Mucosa of descending colon (tissue), 3 donors: ENCODE results near the gene RFWD3. TPM values are rescaled to one million over a fixed set of nuclear protein-coding genes. Genes with fewer than 3 reads are reported as not detected.

Experiments used
- ATAC-seq: fragments of 200-7000 bp; cut with Tn5 transposase; one replicate; pipeline ENCODE4 v1.9.1; 2020; ENCODE audit warnings: mild to moderate bottlenecking, moderate library complexity
- DNase-seq, 3 donors: peaks; one replicate each; pipeline ENCODE4 v3.0.0-alpha.2; 2020
- H3K36me3 ChIP-seq: fragments of 200-600 bp; one replicate; pipeline ENCODE4 v1.8.0; 2021; ENCODE audit warnings: low read depth, mild to moderate bottlenecking
- H3K4me1 ChIP-seq: fragments of 200-600 bp; one replicate; pipeline ENCODE4 v1.8.0; 2021; ENCODE audit warnings: low read depth, mild to moderate bottlenecking
- H3K4me3 ChIP-seq: fragments of 200-600 bp; one replicate; pipeline ENCODE4 v1.8.0; 2021; ENCODE audit warnings: mild to moderate bottlenecking
- H3K9me3 ChIP-seq: fragments of 200-600 bp; one replicate; pipeline ENCODE4 v1.8.0; 2021; ENCODE audit warnings: mild to moderate bottlenecking
- intact Hi-C, 2 donors: fragments of 100-400 bp; cut with DNase I in 1 of 2; cut with micrococcal nuclease in 1 of 2; formaldehyde crosslinking; loops; one replicate each; pipeline versions ENCODE4 v1.11.0 to v1.11.1; 2022; cut with DNase I, micrococcal nuclease
- total RNA-seq, 3 donors: library from RNA; stranded (reverse); fragmentation: NEBNext Ultra II Directional in 2 of 3; extraction: Animal tissue kit (Norgen Biotek cat#: 25700) in 2 of 3; gene quantifications; one replicate each; pipeline versions ENCODE4 v1.2.1 to v1.2.4, GENCODE V29; 2021 to 2023
- TF ChIP-seq, protein P1 (sequence below): fragments of 200-600 bp; IDR thresholded peaks from one replicate; pipeline ENCODE4 v1.8.0; 2022; ENCODE audit warnings: antibody characterized with exemption, mild to moderate bottlenecking
- donor health status: DM: no; HTN: no; CAD: no; lungs with moderate emphysema.
- donor health status: DM: no; HTN: no; CAD: no.
- donor health status: DM: no; HTN: yes; CAD: no.

The RFWD3 gene
- total RNA-seq, 3 donors from 2014 or later, result 19.0 to 27.9 (median 25.7) TPM

DNA sequence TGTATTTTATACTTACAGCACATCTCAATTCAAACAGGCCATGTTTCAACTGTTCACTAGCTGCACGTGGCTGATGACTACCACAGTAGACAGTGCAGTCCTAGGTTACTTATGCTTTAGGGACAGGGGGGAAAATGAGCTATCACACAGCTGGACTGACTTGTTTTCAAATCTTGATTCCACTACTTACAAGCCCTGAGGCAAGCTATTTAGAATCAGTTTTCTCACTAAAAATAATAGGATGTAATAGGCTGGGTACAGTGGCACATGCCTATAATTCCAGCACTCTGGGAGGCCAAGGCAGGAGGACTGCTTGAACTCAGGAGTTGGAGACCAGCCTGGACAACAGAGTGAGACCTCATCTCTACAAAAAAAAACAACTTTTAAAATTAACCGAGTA, 70.1 kb downstream of the RFWD3 start:
- Histone ChIP-seq H3K4me1 (peaks cover 6% of the 10 kb centered on the region), H3K36me3 (no peaks in the 10 kb centered on the region), H3K9me3 (no peaks in the 10 kb centered on the region), H3K4me3 (no peak overlapping the region)
- DNase-seq (no peak), ATAC-seq (no peak)
- TF ChIP-seq, protein P1, sequence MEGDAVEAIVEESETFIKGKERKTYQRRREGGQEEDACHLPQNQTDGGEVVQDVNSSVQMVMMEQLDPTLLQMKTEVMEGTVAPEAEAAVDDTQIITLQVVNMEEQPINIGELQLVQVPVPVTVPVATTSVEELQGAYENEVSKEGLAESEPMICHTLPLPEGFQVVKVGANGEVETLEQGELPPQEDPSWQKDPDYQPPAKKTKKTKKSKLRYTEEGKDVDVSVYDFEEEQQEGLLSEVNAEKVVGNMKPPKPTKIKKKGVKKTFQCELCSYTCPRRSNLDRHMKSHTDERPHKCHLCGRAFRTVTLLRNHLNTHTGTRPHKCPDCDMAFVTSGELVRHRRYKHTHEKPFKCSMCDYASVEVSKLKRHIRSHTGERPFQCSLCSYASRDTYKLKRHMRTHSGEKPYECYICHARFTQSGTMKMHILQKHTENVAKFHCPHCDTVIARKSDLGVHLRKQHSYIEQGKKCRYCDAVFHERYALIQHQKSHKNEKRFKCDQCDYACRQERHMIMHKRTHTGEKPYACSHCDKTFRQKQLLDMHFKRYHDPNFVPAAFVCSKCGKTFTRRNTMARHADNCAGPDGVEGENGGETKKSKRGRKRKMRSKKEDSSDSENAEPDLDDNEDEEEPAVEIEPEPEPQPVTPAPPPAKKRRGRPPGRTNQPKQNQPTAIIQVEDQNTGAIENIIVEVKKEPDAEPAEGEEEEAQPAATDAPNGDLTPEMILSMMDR, result no peak
- intact Hi-C loops, result no loop called here

DNA sequence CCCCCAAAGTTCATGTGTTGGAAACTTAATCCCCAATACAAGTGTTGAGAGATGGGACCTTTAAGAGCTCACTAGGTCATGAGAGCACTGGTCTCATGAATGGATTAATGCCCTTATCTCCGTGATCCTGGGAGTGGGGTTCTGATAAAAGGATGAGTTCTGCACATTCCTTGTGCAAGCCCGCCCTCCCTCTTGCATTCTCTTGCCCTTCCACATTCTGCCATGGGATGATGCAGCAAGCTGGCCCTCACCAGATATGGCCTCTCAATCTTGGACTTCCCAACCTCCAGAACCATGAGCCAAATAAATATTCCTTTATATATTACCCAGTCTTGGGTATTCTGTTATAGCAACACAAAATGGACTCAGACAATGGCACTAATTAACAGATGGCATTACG, 73.8 kb downstream of the RFWD3 start:
- DNase-seq, result no peak
- intact Hi-C loops, result no loop called here
- TF ChIP-seq, protein P1, result no peak

DNA sequence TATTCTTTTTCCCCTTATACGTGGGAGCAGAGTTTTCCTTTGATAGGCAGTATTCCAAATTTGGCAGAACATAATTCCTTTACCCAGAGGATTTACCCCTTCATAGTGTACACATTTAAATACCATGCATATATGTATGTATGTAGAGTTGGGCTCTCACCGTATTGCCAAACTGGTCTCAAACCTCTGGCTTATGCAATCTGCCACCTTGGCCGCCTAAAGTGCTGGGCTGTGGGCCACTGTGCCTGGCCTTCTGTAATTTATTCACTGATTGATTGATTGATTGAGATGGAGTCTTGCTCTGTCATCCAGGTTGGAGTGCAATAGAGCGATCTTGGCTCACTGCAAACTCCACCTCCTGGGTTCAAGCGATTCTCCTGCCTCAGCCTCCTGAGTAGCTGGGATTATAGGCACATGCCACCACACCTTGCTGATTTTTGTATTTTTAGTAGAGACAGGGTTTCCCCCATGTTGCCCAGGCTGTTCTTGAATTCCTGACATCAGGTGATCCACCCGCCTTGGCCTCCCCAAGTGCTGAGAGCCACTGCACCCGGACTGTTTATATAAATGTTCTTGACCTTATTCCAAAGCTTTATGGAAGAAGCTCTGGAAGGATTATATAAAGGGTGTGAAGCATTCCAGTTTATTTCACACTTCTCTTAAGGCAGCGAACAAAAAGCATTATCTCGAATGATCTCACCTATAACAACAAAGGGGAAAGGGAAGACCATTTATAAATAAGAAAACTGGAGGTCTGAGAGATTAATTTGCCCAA, 74.6 kb downstream of the RFWD3 start:
- Histone ChIP-seq H3K4me1 (no peaks in the 10 kb centered on the region), H3K36me3 (no peaks in the 10 kb centered on the region), H3K9me3 (no peaks in the 10 kb centered on the region), H3K4me3 (no peak overlapping the region)
- ATAC-seq (no peak), DNase-seq (no peak)
- intact Hi-C loops, result no loop called here
- TF ChIP-seq, protein P1, result no peak

More for the DNA sequence above, 73.8 kb downstream of the RFWD3 start:
- Histone ChIP-seq H3K4me3 (no peak overlapping the region), H3K4me1 (no peaks in the 10 kb centered on the region), H3K36me3 (no peaks in the 10 kb centered on the region), H3K9me3 (no peaks in the 10 kb centered on the region)
- no peak for ATAC-seq

DNA sequence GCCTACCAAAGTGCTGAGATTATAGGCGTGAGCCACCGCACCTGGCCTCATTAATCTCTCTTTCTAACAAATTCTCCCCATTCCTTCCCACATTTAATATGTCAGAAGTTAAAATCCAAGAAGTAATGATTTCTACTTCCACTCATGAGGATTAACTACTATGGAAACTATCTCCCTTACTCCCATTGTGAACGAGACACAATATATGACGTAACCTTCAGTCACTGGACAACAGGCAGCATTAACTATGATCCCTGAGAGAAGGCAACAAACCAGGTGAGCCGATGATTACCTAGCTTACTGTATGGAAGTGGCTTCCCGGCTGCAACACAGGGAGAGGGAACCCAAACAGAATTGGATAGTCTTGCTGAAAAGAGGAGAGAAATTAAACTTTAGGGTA, 79.7 kb downstream of the RFWD3 start:
- intact Hi-C loops, result no loop called here
- DNase-seq (no peak), ATAC-seq (no peak)
- Histone ChIP-seq H3K4me3 (no peak overlapping the region), H3K36me3 (no peaks in the 10 kb centered on the region), H3K4me1 (peaks cover 9% of the 10 kb centered on the region), H3K9me3 (no peaks in the 10 kb centered on the region)
- TF ChIP-seq, protein P1, result no peak

DNA sequence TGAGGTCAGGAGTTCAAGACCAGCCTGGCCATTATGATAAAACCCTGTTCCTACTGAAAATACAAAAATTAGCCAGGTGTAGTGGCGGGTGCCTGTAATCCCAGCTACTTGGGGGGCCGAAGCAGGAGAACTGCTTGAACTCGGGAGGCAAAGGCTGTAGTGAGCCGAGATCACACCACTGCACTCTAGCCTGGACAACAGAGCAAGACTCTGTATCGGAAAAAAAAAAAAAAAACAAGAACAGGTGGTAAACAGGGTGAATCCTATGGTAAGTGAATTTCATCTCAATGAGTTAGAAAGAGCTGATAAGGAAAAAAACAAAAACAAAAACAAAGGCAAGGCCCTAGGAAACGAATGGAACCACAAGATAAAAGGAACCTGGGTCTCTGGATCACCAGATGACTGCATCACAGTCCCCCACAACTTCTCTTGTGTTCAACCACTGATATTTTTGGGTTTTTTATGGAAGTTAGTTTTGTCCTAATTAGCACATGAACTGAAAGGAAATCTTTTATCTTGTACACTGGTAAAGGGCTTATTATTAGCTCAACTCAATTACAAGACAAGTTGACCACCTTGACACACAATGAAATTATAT, 80.7 kb downstream of the RFWD3 start:
- Histone ChIP-seq H3K4me1 (peaks cover 11% of the 10 kb centered on the region), H3K36me3 (no peaks in the 10 kb centered on the region), H3K4me3 (no peak overlapping the region), H3K9me3 (no peaks in the 10 kb centered on the region)
- intact Hi-C loops, result no loop called here
- TF ChIP-seq, protein P1, result no peak
- ATAC-seq, result no peak
- DNase-seq, result no peak
